Measurements from ENCODE around the gene ABHD17C.
"Not testable (repeated sequence)": the region's sequence is repeated elsewhere in the genome, so short reads cannot be mapped to it uniquely, and the experiment has no call there.

The ABHD17C gene

GRCh38 chr15:80695099-80695910, at the start of gene ABHD17C:
ABHD17C (plus strand) TSS chr15:80695310; CDS start chr15:80695430, 120 bp downstream.
- peak; percentile 27 to 29 for DNase-seq

DNA sequence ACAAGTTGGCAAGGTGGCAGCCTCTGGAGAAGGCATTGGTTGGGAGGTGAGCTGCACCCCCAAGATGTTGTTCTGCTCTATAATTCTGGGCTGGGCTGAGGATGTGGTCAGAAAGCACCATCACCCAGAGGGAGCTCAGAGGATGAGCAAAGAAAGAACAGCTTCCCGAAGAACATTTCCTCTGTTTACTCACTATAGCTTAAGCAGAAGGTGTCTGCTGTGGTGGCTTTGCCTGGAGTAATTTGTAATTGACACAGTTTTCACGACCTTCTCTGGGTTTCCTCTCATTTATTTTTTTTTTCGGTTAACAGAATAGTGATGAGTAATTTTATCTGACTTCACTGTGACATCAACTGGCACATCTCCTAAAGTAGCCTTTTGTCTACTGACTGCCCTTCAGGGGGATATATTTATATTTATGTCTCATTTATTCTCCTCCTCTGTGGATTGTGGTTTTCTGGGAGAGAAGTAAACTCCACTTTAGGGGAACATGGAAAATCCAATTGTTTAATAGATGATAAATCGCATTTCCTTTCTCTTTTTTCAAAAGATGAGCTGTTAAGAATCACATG, 49.5 kb upstream of the ABHD17C start:
- DNase-seq = peak; percentile 85 to 90

GRCh38 chr15:80647424-80647823, 47.7 kb upstream of the ABHD17C start:
- not testable (repeated sequence) for DNase-seq

- no peak for DNase-seq
Observed at GRCh38 chr15:80654299-80654698, 40.8 kb upstream of the ABHD17C start.

GRCh38 chr15:80659375-80659774, 35.7 kb upstream of the ABHD17C start:
- DNase-seq = no peak

DNA sequence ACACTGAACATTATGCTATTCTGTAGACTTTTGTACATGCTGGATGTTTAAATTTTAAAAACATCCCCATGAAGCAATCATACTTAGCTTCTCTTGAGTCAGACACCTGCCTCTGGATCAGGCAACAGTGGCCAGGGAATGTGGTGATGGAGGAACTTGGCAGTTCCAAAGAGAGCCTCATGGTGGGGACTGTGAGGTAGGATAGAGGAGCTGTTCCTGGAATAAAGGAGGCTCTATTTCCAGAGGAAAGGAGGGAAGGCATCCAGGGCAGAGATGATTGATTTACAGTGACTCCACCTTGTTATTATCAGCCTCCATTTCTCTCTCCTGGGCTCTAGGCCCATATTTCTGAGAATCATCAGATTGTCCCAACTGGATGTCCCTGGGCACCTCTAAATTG, 35.0 kb upstream of the ABHD17C start:
- DNase-seq = no peak

DNA sequence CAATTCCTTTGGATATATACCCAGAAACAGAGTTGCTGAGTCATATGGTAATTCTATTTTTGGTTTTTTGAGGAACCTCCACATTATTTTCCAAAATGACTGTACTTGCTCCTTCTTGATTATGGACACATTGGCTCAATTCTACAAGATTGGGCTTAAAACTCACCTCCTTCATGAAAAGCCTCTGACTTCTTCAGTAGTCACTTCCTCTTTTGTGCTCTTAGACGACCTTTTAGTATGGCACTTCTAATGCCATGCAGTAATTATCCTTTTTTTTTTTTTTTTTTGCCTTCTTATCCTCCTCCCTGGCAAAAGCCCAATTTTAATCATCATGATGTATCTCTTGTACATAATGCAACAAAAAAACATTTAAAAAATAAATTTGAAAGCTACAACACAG, 33.0 kb upstream of the ABHD17C start:
- DNase-seq = peak; percentile 18 to 57

DNA sequence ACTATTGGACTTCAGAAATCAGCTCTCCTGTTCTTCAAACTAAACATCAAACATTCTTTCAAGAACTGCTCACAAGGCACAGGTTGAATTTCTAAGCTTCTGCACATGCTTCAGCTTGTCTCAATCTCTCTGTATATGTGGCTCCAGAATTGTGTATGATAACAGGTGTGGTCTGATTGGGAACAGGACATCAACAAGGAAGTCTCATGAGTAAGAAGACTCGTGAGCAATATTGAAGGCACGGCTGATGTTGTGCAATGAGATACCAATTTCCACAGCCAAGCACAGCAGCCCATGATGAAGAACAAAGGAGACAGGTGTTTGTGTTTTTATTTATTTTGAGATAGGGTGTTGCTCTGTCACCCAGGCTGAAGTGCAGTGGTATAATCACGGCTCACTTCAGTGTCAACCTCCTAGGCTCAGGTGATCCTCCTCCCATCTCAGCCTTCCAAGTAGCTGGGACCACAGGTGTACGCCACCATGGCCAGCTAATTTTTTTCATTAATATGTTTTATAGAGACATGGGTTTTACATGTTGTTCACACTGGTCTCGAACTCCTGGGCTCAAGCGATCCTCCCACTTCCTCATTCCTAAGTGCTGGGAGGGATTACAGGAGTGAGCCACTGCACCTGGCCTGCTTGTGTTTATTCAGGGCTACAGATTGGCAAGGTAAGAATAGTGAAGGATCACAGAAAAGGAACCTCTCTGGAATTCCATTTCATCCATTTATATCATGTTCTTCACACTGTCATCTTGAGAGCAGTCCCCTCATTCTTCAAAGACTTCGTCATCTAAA, 32.2 kb upstream of the ABHD17C start:
- DNase-seq = no peak

- no peak for DNase-seq
Observed at GRCh38 chr15:80665151-80665550, 30.0 kb upstream of the ABHD17C start.

GRCh38 chr15:80667936-80668335, 27.2 kb upstream of the ABHD17C start:
- DNase-seq = no peak

GRCh38 chr15:80668546-80669236, 26.4 kb upstream of the ABHD17C start:
- DNase-seq = no peak

- DNase-seq = no peak
Observed at GRCh38 chr15:80669663-80670273, 25.3 kb upstream of the ABHD17C start.

- DNase-seq = peak in 1 of 2 experiments; percentile 10
Observed at GRCh38 chr15:80673561-80674244, 21.4 kb upstream of the ABHD17C start.

- peak; percentile 28 to 58 for DNase-seq
Observed at GRCh38 chr15:80674245-80674614, 20.9 kb upstream of the ABHD17C start.

- no peak for DNase-seq
Observed at GRCh38 chr15:80677041-80677440, 18.1 kb upstream of the ABHD17C start.

GRCh38 chr15:80679167-80679803, 15.8 kb upstream of the ABHD17C start:
- DNase-seq = no peak

DNA sequence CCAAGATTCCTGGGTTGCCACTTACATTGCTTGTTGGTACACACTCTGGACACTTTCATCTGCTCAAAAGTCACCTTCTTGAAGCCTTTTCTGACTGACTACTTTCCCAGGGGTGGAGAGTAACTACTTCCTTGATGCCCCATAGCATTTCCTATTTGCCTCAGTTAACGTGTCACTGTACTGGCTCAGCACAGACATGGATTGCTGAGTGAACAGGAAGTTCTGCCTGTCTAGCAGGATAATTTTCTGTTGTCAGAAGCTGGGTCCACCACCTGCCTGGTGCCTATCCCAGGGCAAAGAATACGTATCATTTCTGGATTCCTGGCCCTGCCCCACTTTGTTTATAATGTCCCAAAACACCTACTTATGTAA, 15.3 kb upstream of the ABHD17C start:
- no peak for DNase-seq

GRCh38 chr15:80682201-80682600, 12.9 kb upstream of the ABHD17C start:
- no peak for DNase-seq

GRCh38 chr15:80684697-80685096, 10.4 kb upstream of the ABHD17C start:
- DNase-seq = no peak

DNA sequence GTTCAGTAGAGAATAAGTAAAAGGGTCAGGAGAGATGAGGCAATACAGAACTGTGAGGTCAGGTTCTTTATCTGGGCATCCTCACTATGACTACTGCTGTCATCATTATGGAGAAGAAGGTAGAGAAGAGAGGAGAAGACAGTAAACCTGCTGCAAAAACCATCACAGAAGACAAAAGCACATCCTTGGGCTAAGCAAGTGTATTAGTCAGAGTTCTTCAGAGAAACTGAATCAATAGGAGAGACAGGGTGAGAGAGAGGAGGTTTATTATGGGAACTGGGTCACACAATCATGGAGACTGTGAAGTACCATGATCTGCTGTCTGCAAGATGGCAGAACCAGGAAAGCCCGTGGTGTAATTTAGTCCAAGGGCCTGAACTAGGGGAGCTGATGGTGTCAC, 9.5 kb upstream of the ABHD17C start:
- no peak for DNase-seq

DNA sequence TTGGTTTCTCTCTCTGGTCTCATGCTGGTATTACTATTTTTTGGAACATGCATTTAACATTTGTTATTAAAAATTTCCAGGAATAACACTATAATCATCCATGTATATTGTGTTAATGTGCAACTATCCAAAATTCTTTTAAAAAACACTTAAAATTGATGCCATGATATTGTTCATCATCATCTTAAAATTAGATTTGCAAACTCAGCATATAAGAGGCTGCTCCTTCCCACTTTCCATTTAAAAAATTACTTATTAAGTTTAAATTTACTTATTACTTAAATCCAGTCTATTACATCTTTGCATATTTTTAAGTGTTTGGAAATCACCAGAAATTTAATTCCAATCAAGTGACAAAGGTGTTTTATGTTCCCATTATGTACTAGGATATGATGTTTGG, 5.8 kb upstream of the ABHD17C start:
- no peak for DNase-seq

DNA sequence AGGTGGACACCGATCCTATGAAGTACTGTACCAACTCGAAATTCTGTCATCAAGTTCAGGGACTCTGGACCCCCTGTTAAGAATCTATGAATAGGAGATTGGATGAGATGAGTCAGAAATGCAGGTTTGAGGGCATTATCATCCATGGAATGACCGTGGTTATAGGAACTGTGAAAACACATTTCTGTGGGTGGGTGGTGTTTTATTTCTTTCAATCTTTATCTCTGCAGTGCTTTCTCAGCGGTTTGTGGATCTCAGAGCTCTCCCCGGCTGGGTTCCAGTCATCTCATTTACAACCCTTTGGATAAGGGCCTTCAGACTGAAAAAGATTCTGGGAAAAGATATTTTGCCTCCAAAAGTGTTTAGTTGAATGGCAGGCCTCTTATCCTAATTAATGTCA, 5.4 kb upstream of the ABHD17C start:
- DNase-seq = no peak
